MM.1S (cell line): ENCODE data around the gene RABGAP1L.

Source experiments
- DNase-seq: peaks from one replicate; pipeline ENCODE4 v3.0.0-alpha.2; 2015
- H2AFZ ChIP-seq: fragments of 300-600 bp; sonication (generic); 2 replicates; pipeline ENCODE4 v1.6.0; 2016; ENCODE audit warnings: antibody characterized with exemption, low read length
- H3F3A ChIP-seq: fragments of 300-600 bp; sonication (generic); 2 replicates; pipeline ENCODE4 v1.6.1; 2016; ENCODE audit warnings: mild to moderate bottlenecking, antibody characterized with exemption, low read length, moderate library complexity, mixed read lengths; ENCODE audit not compliant: insufficient read depth
- H3K27ac ChIP-seq: fragments of 300-600 bp; sonication (generic); 2 replicates; pipeline ENCODE4 v1.5.1; 2016; ENCODE audit warnings: mild to moderate bottlenecking, low read length
- H3K27me3 ChIP-seq: fragments of 300-600 bp; sonication (generic); replicated peaks from 2 replicates; pipeline ENCODE4 v1.6.0; 2016; ENCODE audit warnings: low read length; ENCODE audit not compliant: insufficient read depth
- H3K36me3 ChIP-seq: fragments of 300-600 bp; sonication (generic); replicated peaks from 2 replicates; pipeline ENCODE4 v1.6.1; 2016; ENCODE audit warnings: mild to moderate bottlenecking, low read length, mixed read lengths; ENCODE audit not compliant: insufficient read depth
- H3K4me1 ChIP-seq: fragments of 300-600 bp; sonication (generic); 2 replicates; pipeline ENCODE4 v1.6.1; 2016; ENCODE audit warnings: low read length, mixed read lengths
- H3K4me2 ChIP-seq: fragments of 300-600 bp; sonication (generic); 2 replicates; pipeline ENCODE4 v1.6.0; 2016; ENCODE audit warnings: low read depth, low read length
- H3K4me3 ChIP-seq: fragments of 300-600 bp; sonication (generic); 2 replicates; pipeline ENCODE4 v1.5.1; 2016; ENCODE audit warnings: low read length, mixed read lengths
- H3K79me2 ChIP-seq: fragments of 300-600 bp; sonication (generic); 2 replicates; pipeline ENCODE4 v1.6.1; 2016; ENCODE audit warnings: mixed run types, low read length, mixed read lengths
- H3K9ac ChIP-seq: fragments of 300-600 bp; sonication (generic); 2 replicates; pipeline ENCODE4 v1.6.1; 2016; ENCODE audit warnings: low read length, mixed read lengths
- H3K9me2 ChIP-seq: fragments of 300-600 bp; sonication (generic); replicated peaks from 2 replicates; pipeline ENCODE4 v1.6.1; 2016; ENCODE audit warnings: mild to moderate bottlenecking, low read length, mixed read lengths; ENCODE audit not compliant: insufficient read depth
- H3K9me3 ChIP-seq: fragments of 300-600 bp; sonication (generic); replicated peaks from 2 replicates; pipeline ENCODE4 v1.6.1; 2016; ENCODE audit warnings: mild to moderate bottlenecking, low read length, mixed read lengths; ENCODE audit not compliant: insufficient read depth
- H4K20me1 ChIP-seq: fragments of 300-600 bp; sonication (generic); 2 replicates; pipeline ENCODE4 v1.6.1; 2016; ENCODE audit warnings: mild to moderate bottlenecking, low read length, moderate library complexity, mixed read lengths; ENCODE audit not compliant: insufficient read depth
- EZH2 ChIP-seq: fragments of 300-600 bp; sonication (generic); optimal IDR thresholded peaks from 2 replicates; pipeline ENCODE3; 2017; ENCODE audit warnings: low read depth, mild to moderate bottlenecking, antibody characterized with exemption, low read length, mixed read lengths
- EZH2phosphoT487 ChIP-seq: fragments of 300-600 bp; sonication (generic); IDR thresholded peaks from 2 replicates; pipeline ENCODE4 v1.6.1; 2018; ENCODE audit warnings: antibody characterized with exemption, low read length
- TF ChIP-seq, protein P1 (sequence below): fragments of 300-600 bp; sonication (generic); IDR thresholded peaks from 2 replicates; pipeline ENCODE4 v1.5.1; 2016; ENCODE audit warnings: antibody characterized with exemption, low read length, mixed read lengths

Gene RABGAP1L

GRCh38 chr1:174818014-174818616 lies 658.8 kb downstream of the RABGAP1L start:
- Histone ChIP-seq H4K20me1 (no peaks in the 10 kb centered on the region), H3K9ac (no peak overlapping the region), H3K27me3 (0 out of 2 replicates have a peak, but pooled peaks cover 3% of the 10 kb centered on the region), H3K4me2 (no peak overlapping the region), H3K79me2 (no peaks in the 10 kb centered on the region), H3K9me2 (no peaks in the 10 kb centered on the region), H2AFZ (no peak overlapping the region), H3K4me1 (peaks cover 37% of the 10 kb centered on the region), H3K4me3 (no peak overlapping the region), H3K27ac (no peak overlapping the region), H3K36me3 (no peaks in the 10 kb centered on the region), H3K9me3 (no peaks in the 10 kb centered on the region), H3F3A (no peaks in the 10 kb centered on the region)
- no peak for DNase-seq
- no peak for TF ChIP-seq EZH2phosphoT487
- no peak for TF ChIP-seq EZH2
- TF ChIP-seq, protein P1, sequence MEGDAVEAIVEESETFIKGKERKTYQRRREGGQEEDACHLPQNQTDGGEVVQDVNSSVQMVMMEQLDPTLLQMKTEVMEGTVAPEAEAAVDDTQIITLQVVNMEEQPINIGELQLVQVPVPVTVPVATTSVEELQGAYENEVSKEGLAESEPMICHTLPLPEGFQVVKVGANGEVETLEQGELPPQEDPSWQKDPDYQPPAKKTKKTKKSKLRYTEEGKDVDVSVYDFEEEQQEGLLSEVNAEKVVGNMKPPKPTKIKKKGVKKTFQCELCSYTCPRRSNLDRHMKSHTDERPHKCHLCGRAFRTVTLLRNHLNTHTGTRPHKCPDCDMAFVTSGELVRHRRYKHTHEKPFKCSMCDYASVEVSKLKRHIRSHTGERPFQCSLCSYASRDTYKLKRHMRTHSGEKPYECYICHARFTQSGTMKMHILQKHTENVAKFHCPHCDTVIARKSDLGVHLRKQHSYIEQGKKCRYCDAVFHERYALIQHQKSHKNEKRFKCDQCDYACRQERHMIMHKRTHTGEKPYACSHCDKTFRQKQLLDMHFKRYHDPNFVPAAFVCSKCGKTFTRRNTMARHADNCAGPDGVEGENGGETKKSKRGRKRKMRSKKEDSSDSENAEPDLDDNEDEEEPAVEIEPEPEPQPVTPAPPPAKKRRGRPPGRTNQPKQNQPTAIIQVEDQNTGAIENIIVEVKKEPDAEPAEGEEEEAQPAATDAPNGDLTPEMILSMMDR = no peak

GRCh38 chr1:174818951-174819350 lies 659.6 kb downstream of the RABGAP1L start:
- Histone ChIP-seq H3K4me3 (no peak overlapping the region), H4K20me1 (no peaks in the 10 kb centered on the region), H3K9me3 (no peaks in the 10 kb centered on the region), H3K9ac (no peak overlapping the region), H3K4me2 (no peak overlapping the region), H3F3A (no peaks in the 10 kb centered on the region), H3K27me3 (0 out of 2 replicates have a peak, but pooled peaks cover 3% of the 10 kb centered on the region), H2AFZ (no peak overlapping the region), H3K36me3 (no peaks in the 10 kb centered on the region), H3K4me1 (peaks cover 37% of the 10 kb centered on the region), H3K9me2 (no peaks in the 10 kb centered on the region), H3K79me2 (no peaks in the 10 kb centered on the region), H3K27ac (no peak overlapping the region)
- no peak for DNase-seq
- TF ChIP-seq, protein P1 = no peak
- TF ChIP-seq EZH2 (no peak), EZH2phosphoT487 (no peak)

DNA sequence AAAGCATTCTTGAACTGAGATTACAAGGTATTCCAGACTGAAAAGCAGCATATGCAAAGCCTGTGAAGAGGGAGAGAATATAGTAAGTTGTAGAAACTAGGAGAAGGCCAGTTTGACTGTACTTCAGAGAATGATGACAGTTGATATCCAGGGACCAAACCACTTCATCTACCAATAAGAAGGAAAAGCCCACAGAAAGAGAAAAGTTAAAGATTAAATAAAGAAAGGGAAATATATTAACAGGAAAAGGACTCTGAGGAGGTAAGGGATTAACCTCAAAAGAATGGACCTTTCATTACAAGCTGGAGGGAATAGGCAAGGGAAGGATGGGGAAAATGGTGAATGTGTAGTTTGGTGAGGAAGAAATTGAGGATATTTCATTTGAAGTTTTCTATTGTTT lies 660.3 kb downstream of the RABGAP1L start:
- Histone ChIP-seq H3K9ac (no peak overlapping the region), H3K36me3 (no peaks in the 10 kb centered on the region), H2AFZ (no peak overlapping the region), H3K4me2 (no peak overlapping the region), H3K4me3 (no peak overlapping the region), H3K27me3 (0 out of 2 replicates have a peak, but pooled peaks cover 3% of the 10 kb centered on the region), H3K4me1 (peaks cover 32% of the 10 kb centered on the region), H3K27ac (no peak overlapping the region), H3K79me2 (no peaks in the 10 kb centered on the region), H3F3A (no peaks in the 10 kb centered on the region), H3K9me2 (no peaks in the 10 kb centered on the region), H3K9me3 (no peaks in the 10 kb centered on the region), H4K20me1 (no peaks in the 10 kb centered on the region)
- TF ChIP-seq EZH2 (no peak), EZH2phosphoT487 (no peak)
- TF ChIP-seq, protein P1 = no peak
- DNase-seq = no peak
